NB4 (cell line): ENCODE data around the gene HNRNPA0.

Experiments used
- DNase-seq: peaks from one replicate; pipeline ENCODE4 v3.0.0; 2010; ENCODE audit warnings: low read depth
- H3K4me3 ChIP-seq: one replicate; pipeline ENCODE4 v1.5.1; 2011; ENCODE audit warnings: mild to moderate bottlenecking, low read depth, low read length, moderate library complexity
- CTCF ChIP-seq: IDR thresholded peaks from one replicate; pipeline ENCODE4 v1.5.1; 2012; ENCODE audit warnings: low read depth, low read length
- MAX ChIP-seq: IDR thresholded peaks from 2 replicates; pipeline ENCODE4 v1.6.1; 2011; ENCODE audit warnings: low read depth, low read length
- MYC ChIP-seq: IDR thresholded peaks from 2 replicates; pipeline ENCODE4 v1.6.1; 2011; ENCODE audit warnings: low read depth, low read length
- POLR2A ChIP-seq: IDR thresholded peaks from 2 replicates; pipeline ENCODE4 v1.6.1; 2011; ENCODE audit warnings: mild to moderate bottlenecking; ENCODE audit not compliant: insufficient read length; ENCODE audit errors: extremely low read depth

The HNRNPA0 gene

GRCh38 chr5:137751869-137752491 is 2.2 kb downstream of the HNRNPA0 start:
- peak overlapping the region; percentile 98 for H3K4me3 ChIP-seq
- peak; percentile 73 for DNase-seq
- TF ChIP-seq CTCF (peak; percentile 70), MYC (no peak)

GRCh38 chr5:137750436-137750835 is 3.7 kb downstream of the HNRNPA0 start:
- TF ChIP-seq CTCF, result no peak
- H3K4me3 ChIP-seq, result peak overlapping the region; percentile 98
- DNase-seq, result no peak

GRCh38 chr5:137747848-137748247 is 6.3 kb downstream of the HNRNPA0 start:
- DNase-seq, result peak; percentile 29
- TF ChIP-seq POLR2A, result no peak
- no peak for TF ChIP-seq MAX
- no peak for TF ChIP-seq MYC
- no peak for TF ChIP-seq CTCF
- no peak overlapping the region for H3K4me3 ChIP-seq

GRCh38 chr5:137743031-137743640 is 11.0 kb downstream of the HNRNPA0 start:
- peak; percentile 74 for DNase-seq
- TF ChIP-seq MYC, result no peak
- no peak for TF ChIP-seq MAX
- TF ChIP-seq POLR2A, result no peak
- TF ChIP-seq CTCF, result peak; percentile 36
- H3K4me3 ChIP-seq, result no peak overlapping the region

GRCh38 chr5:137741718-137742117 is 12.4 kb downstream of the HNRNPA0 start:
- TF ChIP-seq CTCF, result no peak
- TF ChIP-seq POLR2A, result no peak
- no peak for TF ChIP-seq MYC
- TF ChIP-seq MAX, result no peak
- H3K4me3 ChIP-seq, result no peak overlapping the region
- no peak for DNase-seq

GRCh38 chr5:137739737-137740136 is 14.4 kb downstream of the HNRNPA0 start:
- TF ChIP-seq MYC (no peak), POLR2A (no peak), MAX (no peak), CTCF (no peak)
- DNase-seq, result no peak
- H3K4me3 ChIP-seq, result no peak overlapping the region
